GM21529 (cell line): ENCODE data around the gene SLC47A2.
"Not testable (repeated sequence)": the region's sequence is repeated elsewhere in the genome, so short reads cannot be mapped to it uniquely, and the experiment has no call there.

Experiments used
- ATAC-seq: cut with Tn5 transposase; IDR thresholded peaks from one replicate; pipeline ENCODE4 v1.9.1; 2021; ENCODE audit not compliant: unreplicated experiment

Gene SLC47A2

DNA sequence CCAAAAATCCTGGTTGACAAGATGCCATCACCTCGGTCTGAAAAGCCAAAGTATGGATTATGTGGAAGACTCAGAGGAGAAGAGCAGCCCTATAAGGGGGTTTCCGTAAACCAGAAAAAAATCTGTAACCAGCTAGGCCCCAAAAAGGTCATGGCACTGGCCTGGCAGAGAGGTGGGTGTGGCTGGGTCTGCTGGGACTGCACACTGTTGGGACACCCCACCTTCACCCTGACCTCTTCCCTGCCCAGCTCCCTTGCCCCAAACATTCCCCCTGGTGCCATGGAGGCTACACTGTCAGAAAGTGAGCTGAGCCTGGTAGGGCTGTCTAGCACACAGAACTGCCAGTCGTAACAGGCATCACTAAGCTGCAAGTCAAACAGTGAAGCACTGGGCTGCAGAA lies 6.5 kb downstream of the SLC47A2 start:
- no peak for ATAC-seq

DNA sequence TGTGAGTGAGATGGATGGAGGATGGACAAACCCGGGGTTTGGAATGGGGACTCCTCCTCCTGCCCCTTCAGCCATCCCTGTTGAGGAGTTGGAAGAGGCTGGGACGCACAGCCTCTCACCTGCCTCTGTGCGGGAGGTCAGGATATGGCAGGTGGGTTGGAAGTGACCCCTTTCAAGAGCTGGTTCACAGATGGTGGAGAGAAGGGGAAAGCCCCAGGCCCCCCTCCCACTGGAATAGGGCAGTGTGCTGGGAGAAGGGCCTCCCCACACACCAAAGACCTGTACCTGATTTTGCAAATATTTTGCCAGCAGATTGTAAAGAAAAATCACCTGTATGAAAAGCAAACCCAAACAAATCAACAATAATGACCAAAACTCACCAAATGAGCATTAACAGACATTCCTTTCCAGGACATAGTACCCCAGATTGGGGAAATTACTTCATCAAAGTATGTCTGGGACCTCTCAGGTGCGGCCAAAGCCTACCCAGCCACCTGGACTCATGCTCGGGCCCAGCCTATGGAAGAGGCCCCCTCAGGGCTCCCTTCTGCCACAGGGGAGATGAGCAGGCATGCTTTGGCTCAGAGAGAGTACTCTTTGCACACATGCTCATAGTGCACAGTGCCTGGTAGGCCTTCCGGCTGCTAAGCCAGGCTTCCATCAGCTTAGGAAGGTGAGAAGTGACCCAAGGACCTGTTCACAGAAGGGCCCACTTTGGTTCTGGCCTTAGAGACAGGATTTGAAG lies 7.8 kb downstream of the SLC47A2 start:
- ATAC-seq: no peak

DNA sequence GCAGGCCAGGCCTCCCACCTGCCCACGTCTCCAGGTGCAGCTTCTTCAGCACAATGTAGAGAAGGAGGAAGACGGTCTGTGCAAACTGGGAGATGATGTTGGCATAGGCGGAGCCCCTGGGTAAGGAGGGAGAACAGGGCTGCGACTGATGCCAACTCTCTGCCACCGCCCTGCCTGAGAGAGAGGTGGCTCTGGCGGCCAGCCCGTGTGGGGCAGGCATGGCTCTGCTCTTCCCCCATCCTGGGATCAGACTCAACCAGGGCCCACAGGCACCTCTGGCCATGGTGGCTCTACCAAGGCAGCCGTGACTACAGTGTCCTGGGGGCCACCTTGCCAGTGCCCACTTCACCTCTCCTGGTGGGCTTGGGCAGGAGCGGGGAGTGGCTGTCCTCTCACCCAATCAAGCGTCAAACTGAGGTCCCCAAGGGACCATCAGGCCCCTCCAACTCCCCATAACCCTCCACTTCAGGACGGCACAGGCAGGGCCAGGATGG lies 8.6 kb downstream of the SLC47A2 start:
- ATAC-seq: no peak

DNA sequence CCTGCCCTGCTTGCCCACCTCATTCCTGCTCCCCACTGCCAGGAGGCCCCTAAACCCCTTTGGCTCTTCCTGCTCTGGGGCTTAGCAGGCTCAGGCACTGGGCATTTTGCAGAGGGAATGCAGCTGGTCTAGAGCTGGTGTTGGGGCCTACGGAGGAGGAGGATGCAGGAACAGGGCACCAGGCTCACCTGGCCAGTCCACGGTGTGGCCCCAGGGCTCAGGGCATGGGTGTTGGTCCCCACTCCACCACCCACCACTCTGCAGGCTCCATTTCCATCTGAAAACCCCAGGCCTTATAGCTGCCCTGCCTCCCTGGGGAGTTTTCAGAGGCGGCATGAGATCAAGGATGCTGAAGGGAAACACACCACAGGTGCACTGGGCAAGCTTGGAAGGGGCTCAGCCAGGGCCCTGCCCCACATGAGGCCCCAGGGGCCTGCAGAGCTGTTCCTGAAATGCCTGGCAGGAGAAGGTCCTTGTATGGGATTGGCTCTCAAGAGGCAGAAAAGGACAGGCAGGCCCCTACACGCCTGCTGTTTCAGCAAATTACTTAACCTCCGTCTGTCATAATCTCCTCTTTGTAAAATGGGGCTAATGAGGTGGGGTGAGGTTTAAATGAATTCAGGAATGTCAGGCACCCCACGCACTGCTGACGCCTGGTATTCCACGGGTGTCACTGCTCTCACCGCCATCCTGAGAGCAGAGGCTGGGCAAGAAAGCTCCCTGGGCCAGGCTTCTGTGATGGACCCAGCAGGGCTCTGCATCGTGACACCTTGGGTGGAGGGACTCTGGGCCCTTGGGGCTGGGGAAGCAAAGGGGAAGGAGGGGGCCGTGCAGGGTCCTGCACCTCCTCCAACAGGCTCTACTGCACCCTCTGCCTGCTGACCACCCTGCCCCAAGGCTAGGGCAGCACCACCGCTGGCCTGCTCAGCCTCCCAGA lies 9.3 kb downstream of the SLC47A2 start:
- ATAC-seq: no peak

DNA sequence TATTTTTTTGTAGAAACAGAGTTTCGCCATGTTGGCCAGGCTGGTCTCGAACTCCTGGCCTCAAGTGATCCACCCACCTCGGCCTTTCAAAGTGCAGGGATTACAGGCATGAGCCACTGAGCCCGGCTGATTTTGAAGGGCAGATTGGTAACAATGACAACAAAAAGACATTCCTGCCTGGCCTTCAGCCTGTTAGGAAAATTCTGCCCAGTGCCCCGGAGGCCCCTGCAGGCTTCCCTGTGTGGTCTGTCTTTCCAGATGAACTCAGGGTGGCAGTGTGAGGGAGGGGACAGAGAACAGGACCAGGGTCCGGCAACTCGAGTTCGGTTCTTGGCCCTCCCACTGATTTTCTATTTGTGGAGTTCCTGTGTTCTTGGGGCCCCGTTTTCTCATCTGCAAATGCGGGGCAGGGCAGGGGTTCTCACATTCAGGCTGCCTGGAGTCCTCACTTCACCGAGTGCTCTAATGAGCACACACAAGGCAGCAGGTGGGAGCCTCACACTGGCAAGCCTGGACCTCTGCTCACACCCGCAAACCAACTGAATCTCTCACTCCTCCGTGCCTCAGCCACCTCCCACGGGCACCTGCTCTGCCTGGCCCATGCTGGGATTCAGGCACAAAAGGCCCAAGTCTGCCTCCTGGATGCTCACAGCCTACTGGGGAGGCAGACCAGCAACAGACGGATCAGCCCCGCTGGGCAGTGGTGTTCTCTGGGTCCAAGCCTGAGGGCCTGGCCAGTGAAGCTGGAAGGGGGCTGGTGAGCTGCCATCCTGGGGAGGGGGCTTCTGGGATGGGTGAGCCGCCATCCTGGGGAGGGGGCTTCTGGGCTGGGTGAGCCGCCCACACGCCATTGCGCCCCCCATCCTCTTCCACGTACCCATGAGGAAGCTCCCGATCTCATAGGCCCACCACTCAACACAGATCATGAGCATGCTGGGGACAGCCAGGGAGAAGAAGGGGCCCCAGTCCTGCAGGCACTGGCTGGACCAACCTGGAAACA lies 10.3 kb downstream of the SLC47A2 start:
- no peak for ATAC-seq

DNA sequence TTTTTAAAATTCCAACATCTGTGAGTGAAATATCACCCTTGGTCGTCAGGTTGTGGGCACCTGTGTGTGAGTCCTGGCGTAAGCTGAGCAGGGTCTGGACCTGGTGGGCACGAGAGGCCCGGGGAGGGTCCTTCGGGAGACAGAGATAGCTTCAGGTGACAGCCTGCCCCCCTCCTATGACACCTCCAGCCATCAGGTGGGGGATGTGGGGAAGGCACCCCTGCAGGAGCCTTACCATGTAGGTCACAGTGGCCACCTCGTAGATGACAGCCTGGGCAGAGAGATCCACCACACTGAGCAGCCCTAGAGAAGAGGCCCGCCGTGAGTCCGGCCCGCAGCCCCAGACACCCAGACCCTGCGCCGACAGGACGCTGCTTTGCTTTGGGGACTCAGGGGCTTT lies 11.2 kb downstream of the SLC47A2 start:
- no peak for ATAC-seq

DNA sequence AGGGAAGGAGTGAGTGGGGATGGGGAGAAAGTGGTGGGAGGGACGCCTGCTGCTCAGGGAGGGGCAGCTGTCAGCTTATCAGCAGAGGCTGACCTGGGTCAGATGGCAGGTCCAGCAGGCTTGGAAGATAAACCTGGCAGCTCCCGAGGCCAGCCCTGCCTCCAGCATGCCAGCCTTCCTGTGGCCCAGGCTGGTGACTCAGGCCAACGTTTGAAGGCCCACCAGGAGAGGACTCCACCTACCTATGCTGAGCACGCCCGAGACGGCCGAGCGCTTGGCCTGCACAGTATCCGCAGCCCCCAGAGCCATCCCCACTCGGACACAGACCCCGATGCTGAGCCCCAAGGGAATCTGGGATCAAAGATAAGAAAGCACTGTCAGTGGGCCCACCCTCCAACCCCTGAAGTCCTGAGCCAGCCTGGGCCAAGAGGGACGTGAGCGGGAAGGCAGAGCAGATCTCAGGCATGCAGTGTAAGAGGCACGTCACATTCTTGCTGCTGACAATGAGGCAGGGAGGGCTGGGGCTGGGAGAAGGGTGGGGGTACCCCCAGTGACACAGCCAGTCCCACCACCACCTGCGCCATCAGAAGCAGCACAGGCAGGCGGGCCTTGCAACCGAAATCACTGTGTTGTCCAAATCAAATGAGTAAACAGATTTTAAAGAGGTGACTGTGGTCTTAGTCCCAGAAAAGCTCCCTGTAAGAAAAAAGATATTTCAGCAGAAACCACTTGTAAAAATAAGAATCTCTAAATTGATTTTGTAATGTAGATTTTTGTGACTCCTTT lies 12.4 kb downstream of the SLC47A2 start:
- ATAC-seq: no peak

DNA sequence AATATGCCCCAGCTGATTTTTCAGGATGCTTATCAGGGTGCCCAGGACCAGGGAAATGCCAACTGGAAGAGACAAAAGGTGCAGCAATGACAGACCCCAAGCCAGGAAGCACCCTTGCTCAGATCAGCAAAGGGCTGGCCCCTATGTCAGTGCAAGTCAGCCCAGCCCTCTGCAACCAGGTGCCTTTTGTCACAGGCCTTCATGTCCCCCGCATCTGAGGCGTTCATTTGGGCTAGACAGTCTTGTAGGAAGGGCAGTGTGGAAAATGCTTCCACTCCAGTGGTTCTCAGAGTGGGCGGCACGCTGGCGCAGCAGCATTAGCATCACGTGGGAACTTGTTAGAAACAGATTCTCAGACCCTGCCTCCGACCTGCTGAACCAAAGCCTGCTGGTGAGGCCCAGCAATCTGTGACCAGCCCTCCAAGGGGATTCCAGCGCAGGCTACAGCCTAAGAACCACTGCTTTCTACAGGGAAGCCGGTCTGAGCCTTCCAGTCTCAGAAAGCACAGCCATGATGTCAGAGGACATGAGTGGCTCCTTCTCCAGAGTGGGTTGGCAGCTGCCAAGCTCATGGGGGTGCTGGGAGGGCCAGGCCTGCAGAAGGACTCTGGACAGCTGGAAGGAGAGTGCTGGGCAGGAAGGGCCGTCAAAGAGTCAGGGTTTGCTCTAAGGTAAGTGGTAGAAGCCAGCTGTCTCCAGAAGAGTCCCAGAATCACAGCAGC lies 13.1 kb downstream of the SLC47A2 start:
- ATAC-seq: no peak

DNA sequence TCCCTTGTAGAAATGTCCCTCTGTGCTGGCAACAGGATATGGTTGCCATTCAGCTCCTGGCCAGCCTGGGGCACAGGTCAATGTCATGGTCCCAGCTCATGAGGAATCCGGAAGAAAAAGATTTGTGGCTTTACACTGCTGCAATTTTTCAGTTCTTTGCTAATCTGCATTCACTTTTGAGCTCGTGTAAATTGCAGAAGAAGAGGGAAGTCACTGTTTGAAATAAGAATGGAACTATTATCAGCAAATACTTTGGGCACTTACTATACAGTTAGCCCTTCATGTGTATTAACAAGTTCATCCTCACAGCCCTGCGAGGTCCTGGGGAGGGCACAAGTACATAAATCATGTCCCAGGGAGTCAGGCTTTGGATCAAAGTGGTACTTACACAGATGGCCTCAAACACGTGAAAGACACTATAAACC lies 14.2 kb downstream of the SLC47A2 start:
- no peak for ATAC-seq

DNA sequence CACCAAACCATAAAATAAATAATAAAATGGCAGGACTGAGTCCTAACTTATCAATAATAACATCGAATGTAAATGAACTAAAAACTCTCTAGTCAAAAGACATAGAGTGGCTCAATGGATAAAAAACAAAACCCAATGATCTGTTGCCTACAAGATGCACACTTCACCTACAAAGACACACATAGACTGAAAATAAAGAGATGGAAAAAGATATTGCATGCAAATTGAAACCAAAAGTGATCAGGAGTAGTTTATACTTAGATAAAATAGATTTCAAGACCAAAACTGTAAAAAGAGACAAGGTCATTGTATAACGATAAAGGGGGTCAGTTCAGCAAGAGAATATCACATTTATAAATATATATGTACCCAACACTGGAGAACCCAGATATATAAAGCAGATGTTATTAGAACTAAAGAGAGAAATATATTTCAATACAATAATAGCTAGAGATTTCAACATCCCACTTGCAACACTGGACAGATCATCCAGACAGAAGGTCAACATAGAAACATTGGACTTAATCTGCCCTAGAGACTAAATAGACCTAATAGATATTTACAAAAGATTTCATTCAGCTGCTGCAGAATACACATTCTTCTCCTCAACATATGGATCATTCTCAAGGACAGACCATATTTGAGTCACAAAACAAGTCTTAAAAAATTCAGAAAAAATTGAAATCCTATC lies 29.8 kb downstream of the SLC47A2 start:
- no peak for ATAC-seq

DNA sequence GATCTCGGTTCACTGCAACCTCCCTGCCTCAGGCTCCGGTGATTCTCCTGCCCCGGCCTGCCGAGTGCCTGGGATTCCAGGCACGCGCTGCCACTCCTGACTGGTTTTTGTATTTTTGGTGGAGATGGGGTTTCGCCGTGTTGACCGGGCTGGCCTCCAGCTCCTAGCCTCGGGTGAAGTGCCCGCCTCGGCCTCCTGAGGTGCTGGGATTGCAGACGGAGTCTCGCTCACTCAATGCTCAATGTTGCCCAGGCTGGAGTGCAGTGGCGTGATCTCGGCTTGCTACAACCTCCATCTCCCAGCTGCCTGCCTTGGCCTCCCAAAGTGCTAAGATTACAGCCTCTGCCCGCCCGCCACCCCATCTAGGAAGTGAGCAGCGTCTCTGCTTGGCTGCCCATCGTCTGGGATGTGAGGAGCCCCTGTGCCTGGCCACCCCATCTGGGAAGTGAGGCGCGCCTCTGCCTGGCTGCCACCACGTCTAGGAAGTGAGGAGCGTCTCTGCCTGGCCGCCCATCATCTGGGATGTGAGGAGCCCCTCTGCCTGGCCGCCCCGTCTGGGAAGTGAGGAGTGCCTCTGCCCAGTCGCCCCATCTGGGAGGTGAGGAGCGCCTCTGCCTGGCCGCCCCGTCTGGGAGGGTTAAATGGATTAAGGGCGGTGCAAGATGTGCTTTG lies 31.3 kb downstream of the SLC47A2 start:
- not testable (repeated sequence) for ATAC-seq

DNA sequence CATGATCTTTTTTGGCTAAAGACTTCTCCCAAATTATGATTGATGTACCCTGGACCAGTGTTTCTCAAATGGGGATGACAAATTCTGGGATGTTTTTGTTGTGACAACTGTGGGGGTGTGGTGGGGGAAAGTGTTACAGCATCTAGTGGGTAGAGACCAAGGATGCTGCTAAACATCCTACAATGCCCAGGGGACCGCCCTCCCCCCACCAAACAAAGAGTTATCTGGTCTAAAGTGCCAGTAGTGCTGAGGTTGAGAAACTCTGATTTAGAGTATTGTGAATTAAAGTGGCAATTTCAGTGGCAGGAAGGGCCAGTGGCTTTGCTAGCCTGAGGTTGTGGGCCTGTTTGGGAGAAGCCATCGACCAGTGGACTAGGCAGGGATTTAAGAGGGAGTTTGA lies 33.3 kb downstream of the SLC47A2 start:
- no peak for ATAC-seq

DNA sequence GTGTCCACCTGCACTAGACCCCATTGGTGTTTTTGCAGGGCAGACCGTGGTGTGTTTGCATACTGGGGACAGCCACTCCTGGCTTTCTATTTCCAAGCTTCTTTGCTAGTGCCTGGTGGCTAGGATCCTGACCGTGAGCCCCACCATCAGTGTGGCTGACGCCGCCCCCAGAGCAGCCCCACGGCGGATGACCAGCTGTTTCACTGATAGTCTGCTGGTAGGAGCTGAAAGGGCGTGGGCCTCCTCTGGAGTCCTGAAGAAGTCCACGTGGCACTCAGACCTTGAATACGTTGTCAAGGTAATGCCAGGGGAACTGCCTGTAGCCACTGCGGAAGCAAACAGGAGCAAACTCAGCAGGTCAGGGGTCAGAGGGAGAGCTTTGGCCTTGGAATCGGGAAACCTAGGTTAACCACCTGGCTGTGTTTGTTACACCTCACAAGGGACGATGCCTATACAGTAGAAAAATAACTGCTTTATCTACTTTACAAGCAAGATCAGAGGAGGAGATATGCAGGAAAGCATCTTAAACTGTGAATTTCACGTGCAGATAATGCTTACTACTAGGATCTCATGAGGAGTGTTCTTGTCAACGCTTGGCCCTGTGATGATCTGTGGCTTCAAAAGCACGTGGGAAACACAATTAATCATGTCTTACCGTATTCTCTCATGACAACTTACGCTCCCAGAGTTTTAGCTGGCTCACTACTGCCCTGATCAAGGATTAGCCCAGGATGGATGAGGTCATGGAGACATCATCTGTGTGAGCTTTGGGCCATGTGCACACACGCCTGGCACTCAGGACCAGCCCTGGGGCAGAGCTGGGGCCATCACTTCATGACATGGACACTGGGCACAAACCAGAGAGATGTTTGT lies 37.6 kb downstream of the SLC47A2 start:
- ATAC-seq: no peak

DNA sequence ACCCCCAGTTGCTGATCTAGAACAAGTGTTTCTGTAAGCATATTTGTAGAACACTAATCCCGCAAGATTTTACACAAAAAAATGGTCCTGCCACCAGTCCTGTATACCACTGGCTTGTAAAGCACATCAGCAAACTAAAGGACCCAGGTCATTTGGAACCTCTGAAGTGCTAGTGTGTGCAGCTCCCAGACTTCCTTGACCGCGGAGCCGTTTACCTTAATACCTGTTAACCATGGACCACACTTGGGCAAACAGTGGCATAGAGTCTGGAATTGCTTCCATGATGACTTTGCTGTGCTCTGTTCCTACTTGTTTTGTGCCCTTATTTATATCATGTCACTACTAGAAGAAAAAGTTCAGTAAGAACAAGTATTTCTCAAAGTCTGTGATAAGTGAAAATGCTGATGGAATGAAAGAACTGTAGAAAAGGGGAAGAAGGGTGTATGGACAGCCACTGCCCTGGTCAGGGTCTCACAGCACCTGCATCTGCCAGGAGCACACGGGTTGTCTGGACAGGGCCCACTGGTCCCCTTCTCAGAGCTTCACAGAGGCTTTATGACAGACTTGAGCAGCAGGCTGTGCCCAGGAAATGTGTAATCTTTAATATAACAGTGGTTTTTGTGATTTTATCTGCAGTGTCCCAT lies 38.5 kb downstream of the SLC47A2 start:
- ATAC-seq: no peak

DNA sequence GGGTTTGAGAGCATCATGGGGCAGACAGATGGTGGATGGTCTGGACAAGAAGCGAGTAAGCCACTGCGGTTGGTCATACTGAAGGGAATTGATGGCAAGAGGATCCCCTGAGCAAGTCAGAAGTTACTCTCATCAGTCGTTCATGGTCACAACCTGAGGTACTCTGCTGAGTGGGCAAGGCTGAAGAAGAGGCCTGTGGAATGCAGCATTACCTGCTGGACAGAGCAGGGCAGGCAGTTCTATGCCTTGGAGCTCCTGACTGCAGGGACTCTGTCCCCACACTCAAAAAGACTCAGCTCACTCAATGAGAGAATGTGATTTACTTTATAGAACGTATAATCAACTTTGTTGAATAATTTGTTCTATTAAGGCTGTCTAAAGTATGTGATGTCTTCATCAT lies 39.5 kb downstream of the SLC47A2 start:
- no peak for ATAC-seq

DNA sequence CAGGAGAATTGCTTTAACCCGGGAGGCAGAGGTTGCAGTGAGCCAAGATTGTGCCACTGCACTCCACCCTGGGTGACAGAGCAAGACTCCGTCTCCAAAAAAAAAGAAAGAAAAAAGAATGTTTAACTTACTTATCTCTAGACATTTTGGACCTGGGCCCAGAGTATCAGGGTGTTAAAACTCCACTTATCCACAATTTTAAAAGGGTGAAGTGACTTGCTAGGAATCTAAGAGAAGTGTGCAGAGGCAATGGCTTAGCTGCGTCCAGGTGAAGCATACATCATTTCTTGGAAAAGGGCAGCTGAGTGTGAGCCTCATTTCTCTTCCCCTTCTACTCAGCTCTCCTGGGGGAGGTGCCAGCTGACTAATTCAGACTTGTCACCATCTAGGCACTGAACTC lies 42.8 kb downstream of the SLC47A2 start:
- no peak for ATAC-seq
